Left hindlimb (tissue), 1 donor: ENCODE measurements around the gene OTOL1.

ENCODE experiments used
- DNase-seq: peaks from one replicate; pipeline ENCODE4 v3.0.0-alpha.2; 2018

Gene OTOL1

DNA sequence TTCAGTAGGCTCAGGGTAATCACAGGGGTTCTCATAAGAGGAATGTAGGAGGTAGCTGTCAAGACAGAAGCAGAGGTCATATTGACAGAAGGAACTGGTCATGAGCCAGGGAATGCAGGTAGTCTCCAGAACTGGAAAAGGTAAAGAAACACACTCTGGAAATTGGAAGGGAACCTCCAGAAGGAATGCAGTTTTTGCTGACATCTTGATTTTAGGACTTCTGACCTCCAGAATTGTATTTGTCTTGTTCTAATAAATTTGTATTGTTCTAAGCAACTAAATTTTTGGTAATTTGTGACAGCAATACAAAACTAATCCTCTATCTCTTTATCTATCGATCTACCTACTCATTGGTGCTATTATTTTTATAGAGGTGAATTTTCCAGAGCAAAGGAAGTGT is 49.2 kb downstream of the OTOL1 start:
- no peak for DNase-seq

DNA sequence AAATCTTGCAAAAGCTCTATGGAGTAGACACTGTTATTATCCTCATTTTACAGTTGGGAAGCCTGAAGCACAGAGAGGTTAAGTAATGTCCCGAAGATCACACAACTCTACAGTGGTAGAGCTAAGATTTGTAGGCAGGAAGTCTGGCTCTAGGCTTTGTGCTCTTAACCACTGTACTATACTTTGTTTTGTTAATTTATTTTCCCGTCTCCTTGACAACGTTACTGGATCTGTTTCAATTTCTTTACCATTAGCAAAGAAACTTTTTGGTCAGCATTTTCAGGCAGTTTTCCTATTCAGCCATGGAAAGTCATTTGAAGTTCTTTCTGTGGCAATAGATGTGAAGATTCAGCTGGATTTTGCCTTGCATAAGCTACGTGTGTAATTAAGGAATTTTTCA is 51.7 kb downstream of the OTOL1 start:
- DNase-seq: no peak

GRCh38 chr3:161549261-161549660 is 52.7 kb downstream of the OTOL1 start:
- peak; percentile 37 for DNase-seq

DNA sequence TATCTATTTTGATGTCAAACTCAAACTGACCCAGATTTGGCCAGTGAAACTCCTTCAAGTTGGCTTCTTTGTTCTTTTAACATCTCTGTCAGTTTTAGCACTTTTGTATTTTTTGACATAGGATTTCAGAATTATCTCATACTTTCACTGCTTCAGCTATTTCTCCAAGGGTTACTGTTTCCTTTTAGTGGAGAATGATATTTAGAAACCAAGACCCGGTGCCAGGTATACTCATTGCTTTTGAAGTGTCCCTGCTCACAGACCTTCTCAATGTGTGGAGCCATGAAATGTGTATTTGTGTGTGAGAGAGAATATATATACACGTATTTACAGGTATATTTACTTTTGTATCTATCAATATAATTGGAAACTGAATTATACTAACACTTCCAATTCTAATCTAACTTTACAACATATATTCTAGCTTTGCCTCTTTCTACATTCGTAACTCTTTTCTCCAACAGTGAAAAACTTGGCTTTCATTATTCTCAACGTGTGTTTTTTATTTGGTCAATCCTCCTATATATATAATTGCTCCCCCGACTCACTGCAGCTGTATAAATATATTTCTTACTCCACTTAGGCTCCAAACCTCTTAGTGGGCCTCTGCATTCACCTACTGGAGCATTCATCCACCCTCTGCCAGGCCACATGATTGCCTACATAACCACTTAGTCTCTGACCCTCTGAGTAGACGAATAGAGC is 54.0 kb downstream of the OTOL1 start:
- DNase-seq: peak; percentile 33

DNA sequence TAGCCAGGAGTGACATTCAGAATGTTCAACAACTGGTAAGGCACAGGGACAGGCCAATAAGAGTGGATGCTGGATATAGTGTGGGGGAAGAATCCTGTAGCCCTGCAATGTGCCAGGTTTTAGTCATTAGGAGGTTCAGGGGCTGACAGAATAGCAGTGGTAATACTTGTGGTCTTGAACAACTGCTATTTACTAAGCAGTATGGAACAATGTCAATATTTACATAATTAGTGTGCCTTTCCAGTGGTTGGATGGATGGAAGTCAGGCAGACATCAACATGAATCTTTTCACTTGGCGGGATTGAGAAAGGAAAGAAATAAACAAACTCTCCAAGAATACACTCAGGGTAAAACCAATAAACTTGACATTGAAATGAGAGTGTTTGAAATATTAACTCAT is 55.1 kb downstream of the OTOL1 start:
- no peak for DNase-seq

DNA sequence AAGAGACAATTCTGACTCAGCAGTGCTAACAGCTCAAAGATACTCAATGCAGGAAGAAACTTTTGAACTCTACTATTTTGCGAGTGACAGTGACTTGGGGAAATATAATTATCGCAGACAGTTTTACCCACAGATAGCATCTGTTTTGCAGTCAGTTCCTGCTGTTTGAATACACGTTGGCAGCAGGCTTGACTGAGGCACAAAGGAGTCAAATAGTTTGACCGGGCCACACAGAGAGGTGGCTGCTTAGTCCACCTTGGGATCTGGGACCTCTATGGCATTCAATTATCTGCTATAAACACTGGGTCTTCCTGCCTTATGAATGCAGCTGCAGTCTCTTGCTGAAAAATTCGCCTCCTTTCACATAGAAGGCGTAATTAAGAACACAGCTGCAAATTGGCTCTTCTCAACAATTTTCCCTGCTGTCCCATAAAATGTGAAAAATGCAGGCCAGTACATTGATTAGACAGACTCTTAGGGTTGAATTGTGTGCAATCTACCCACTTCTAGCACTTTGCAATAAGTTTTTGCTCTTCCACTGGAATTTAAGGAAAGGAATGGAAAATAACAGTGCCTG is 56.5 kb downstream of the OTOL1 start:
- no peak for DNase-seq
